H9 (cell line): Measurements from ENCODE around the gene FBXO38. TPM values are rescaled to one million over a fixed set of nuclear protein-coding genes. Genes with fewer than 3 reads are reported as not detected.

ENCODE experiments used
- DNase-seq: peaks from one replicate; pipeline ENCODE4 v3.0.0-alpha.2; 2017
- H2AFZ ChIP-seq: one replicate; pipeline ENCODE4 v1.6.1; 2013; ENCODE audit warnings: mild to moderate bottlenecking, low read length, control low read depth, moderate library complexity
- H2AK5ac ChIP-seq: 2 replicates; pipeline ENCODE4 v1.6.1; 2013; ENCODE audit warnings: low read length, control low read depth, mixed read lengths; ENCODE audit not compliant: insufficient read length
- H2BK120ac ChIP-seq: one replicate; pipeline ENCODE4 v1.6.1; 2013; ENCODE audit warnings: low read depth, mild to moderate bottlenecking, low read length, control low read depth, inconsistent platforms; ENCODE audit not compliant: poor library complexity, severe bottlenecking
- H2BK12ac ChIP-seq: 2 replicates; pipeline ENCODE4 v1.6.1; 2013; ENCODE audit warnings: low read length, control low read depth, mixed read lengths, low read depth; ENCODE audit not compliant: insufficient read length
- H2BK15ac ChIP-seq: 2 replicates; pipeline ENCODE4 v1.6.1; 2013; ENCODE audit warnings: low read depth, low read length, control low read depth
- H2BK20ac ChIP-seq: one replicate; pipeline ENCODE4 v1.6.1; 2013; ENCODE audit warnings: low read depth, mild to moderate bottlenecking, low read length, control low read depth, inconsistent platforms; ENCODE audit not compliant: poor library complexity, severe bottlenecking
- H2BK5ac ChIP-seq: 2 replicates; pipeline ENCODE4 v1.6.1; 2013; ENCODE audit warnings: low read length, control low read depth, mixed read lengths; ENCODE audit not compliant: insufficient read length
- H3K14ac ChIP-seq: 2 replicates; pipeline ENCODE4 v1.6.1; 2013; ENCODE audit warnings: low read length, control low read depth; ENCODE audit not compliant: insufficient read depth
- H3K18ac ChIP-seq: 2 replicates; pipeline ENCODE4 v1.6.1; 2013; ENCODE audit warnings: low read depth, mild to moderate bottlenecking, mixed read lengths, low read length, control low read depth; ENCODE audit not compliant: insufficient read length
- H3K23ac ChIP-seq: 2 replicates; pipeline ENCODE4 v1.6.1; 2013; ENCODE audit warnings: low read length, control low read depth, mixed read lengths, low read depth; ENCODE audit not compliant: insufficient read length
- H3K23me2 ChIP-seq: 2 replicates; pipeline ENCODE4 v1.6.1; 2013; ENCODE audit warnings: low read depth, mild to moderate bottlenecking, mixed read lengths, low read length, control low read depth; ENCODE audit not compliant: insufficient read length, poor library complexity, severe bottlenecking
- H3K27ac ChIP-seq: 2 replicates; pipeline ENCODE4 v1.5.1; 2013; ENCODE audit warnings: low read length, control low read depth, mixed read lengths, low read depth; ENCODE audit not compliant: insufficient read length
- H3K27me3 ChIP-seq: 2 replicates; pipeline ENCODE4 v1.6.1; 2013; ENCODE audit warnings: low read length, control low read depth, inconsistent platforms; ENCODE audit not compliant: insufficient read depth
- H3K4ac ChIP-seq: 2 replicates; pipeline ENCODE4 v1.6.1; 2013; ENCODE audit warnings: low read depth, mild to moderate bottlenecking, control low read depth, inconsistent platforms, low read length, moderate library complexity
- H3K4me1 ChIP-seq: 2 replicates; pipeline ENCODE4 v1.6.1; 2013; ENCODE audit warnings: low read length, control low read depth, inconsistent platforms; ENCODE audit not compliant: insufficient read depth
- H3K4me2 ChIP-seq: 2 replicates; pipeline ENCODE4 v1.6.1; 2013; ENCODE audit warnings: low read length, control low read depth, mixed read lengths; ENCODE audit not compliant: insufficient read length, insufficient read depth
- H3K56ac ChIP-seq: 2 replicates; pipeline ENCODE4 v1.6.1; 2013; ENCODE audit warnings: low read depth, mild to moderate bottlenecking, mixed read lengths, low read length, control low read depth; ENCODE audit not compliant: insufficient read length
- H3K79me1 ChIP-seq: 2 replicates; pipeline ENCODE4 v1.6.1; 2013; ENCODE audit warnings: low read depth, mild to moderate bottlenecking, moderate library complexity, low read length, control low read depth, inconsistent platforms; ENCODE audit not compliant: insufficient read depth, poor library complexity, severe bottlenecking
- H3K79me2 ChIP-seq: 2 replicates; pipeline ENCODE4 v1.6.1; 2013; ENCODE audit warnings: low read length, control low read depth, inconsistent platforms; ENCODE audit not compliant: insufficient read depth
- H3K9ac ChIP-seq: 2 replicates; pipeline ENCODE4 v1.6.1; 2013; ENCODE audit warnings: low read length, control low read depth, mixed read lengths; ENCODE audit not compliant: insufficient read length; ENCODE audit errors: extremely low read depth
- H3K9me3 ChIP-seq: one replicate; pipeline ENCODE4 v1.6.1; 2013; ENCODE audit warnings: low read depth, low read length, inconsistent platforms; ENCODE audit not compliant: control insufficient read depth
- H3T11ph ChIP-seq: one replicate; pipeline ENCODE4 v1.6.1; 2013; ENCODE audit warnings: mild to moderate bottlenecking, low read length, control low read depth, inconsistent platforms
- H4K20me1 ChIP-seq: one replicate; pipeline ENCODE4 v1.6.1; 2013; ENCODE audit not compliant: control insufficient read depth, insufficient read length, insufficient read depth
- H4K5ac ChIP-seq: 2 replicates; pipeline ENCODE4 v1.6.1; 2013; ENCODE audit warnings: low read depth, mild to moderate bottlenecking, mixed read lengths, low read length, control low read depth; ENCODE audit not compliant: insufficient read length
- H4K8ac ChIP-seq: replicated peaks from 2 replicates; pipeline ENCODE4 v1.6.1; 2013; ENCODE audit warnings: low read length, control low read depth, mixed read lengths, low read depth; ENCODE audit not compliant: insufficient read length
- H4K91ac ChIP-seq: 2 replicates; pipeline ENCODE4 v1.6.1; 2013; ENCODE audit warnings: low read depth, mild to moderate bottlenecking, moderate library complexity, mixed read lengths, low read length, control low read depth; ENCODE audit not compliant: insufficient read length
- H3K27ac Mint-ChIP-seq, 3 experiments: 2 replicates in 2 of 3; 3 replicates in 1 of 3; pipeline ENCODE4 v1.8.0; 2020 to 2021; ENCODE audit warnings: mixed read lengths in 3 of 3, mild to moderate bottlenecking in 1 of 3, moderate library complexity in 1 of 3
- H3K27me3 Mint-ChIP-seq: 2 replicates; pipeline ENCODE4 v1.8.0; 2021; ENCODE audit warnings: low read depth, mild to moderate bottlenecking, moderate library complexity, mixed read lengths
- H3K36me3 Mint-ChIP-seq, 3 experiments: 2 replicates in 2 of 3; 3 replicates in 1 of 3; pipeline ENCODE4 v1.8.0; 2020 to 2021; ENCODE audit warnings: low read depth in 3 of 3, mixed read lengths in 3 of 3; ENCODE audit not compliant: insufficient read depth in 1 of 3
- H3K4me1 Mint-ChIP-seq, 2 experiments: 2 replicates each; pipeline ENCODE4 v1.8.0; 2020; ENCODE audit warnings: mixed read lengths in 2 of 2
- H3K4me3 Mint-ChIP-seq, 2 experiments: 2 replicates in 1 of 2; 3 replicates in 1 of 2; pipeline ENCODE4 v1.8.0; 2020 to 2021; ENCODE audit warnings: mild to moderate bottlenecking in 2 of 2, mixed read lengths in 2 of 2, moderate library complexity in 1 of 2
- H3K9me3 Mint-ChIP-seq, 2 experiments: 2 replicates in 1 of 2; 3 replicates in 1 of 2; pipeline ENCODE4 v1.8.0; 2020; ENCODE audit warnings: mild to moderate bottlenecking in 2 of 2, mixed read lengths in 2 of 2, moderate library complexity in 1 of 2
- WGBS: extraction: QIAGEN DNeasy Blood & Tissue Kit; methylation state at CpG from one replicate; pipeline ENCODE4 v1.1.7; 2013; ENCODE audit warnings: missing lambda C conversion rate, low lambda C conversion rate, mixed read lengths; ENCODE audit not compliant: insufficient read length; ENCODE audit errors: extremely low coverage; 5-methylcytosine and 5-hydroxymethylcytosine counted together
- total RNA-seq: library from RNA; stranded (reverse); gene quantifications from 2 replicates; pipeline ENCODE4 v1.2.1, GENCODE V29; 2021
- TF ChIP-seq, protein P1 (sequence below): fragments of 200-600 bp; sonication (generic); conservative IDR thresholded peaks from 3 replicates; pipeline ENCODE4 v1.8.0; 2021; ENCODE audit warnings: antibody characterized with exemption, mild to moderate bottlenecking

FBXO38 gene
- total RNA-seq, 1 experiment from 2014 or later, result 34.6 TPM

DNA sequence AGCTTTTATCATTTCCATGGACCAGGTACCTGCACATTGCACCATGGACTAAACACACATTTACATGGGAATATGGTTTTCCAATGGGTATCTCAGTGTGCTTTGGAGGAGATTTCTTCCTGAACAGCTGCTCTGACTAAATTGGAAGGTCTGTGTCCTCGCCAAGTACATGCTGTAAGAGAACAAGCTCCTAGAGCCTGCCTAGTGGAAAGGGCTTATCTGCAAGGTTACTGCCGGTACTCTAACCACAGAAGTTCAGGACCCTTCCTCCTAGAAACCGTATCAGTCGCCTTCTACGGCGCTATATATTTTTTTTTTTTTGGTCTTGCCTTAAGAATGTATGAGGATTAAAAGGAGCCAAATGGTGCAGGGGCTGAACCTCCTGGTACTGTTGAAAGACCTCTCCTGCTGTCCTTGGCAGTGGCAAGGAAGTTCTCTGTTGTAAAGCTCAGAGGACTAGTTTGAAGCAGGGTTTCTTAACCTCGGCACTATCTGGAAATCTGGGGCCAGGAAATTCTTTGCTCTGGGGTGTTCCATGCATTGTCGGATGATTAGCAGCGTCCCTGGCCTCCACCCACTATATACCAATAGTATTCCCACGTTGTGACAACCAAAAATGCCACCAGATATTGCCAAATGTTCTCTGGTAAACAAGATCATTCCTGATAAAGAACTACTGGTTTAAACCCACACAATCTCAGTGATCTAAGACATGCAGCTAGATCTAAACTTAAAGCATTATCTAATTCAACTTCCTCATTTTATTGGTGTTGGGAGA is 107.4 kb downstream of the FBXO38 start:
- Histone ChIP-seq H4K5ac (no peak overlapping the region), H3K23ac (no peak overlapping the region), H2BK15ac (no peak overlapping the region), H3K14ac (no peak overlapping the region), H2AFZ (no peak overlapping the region), H3K4me1 (no peaks in the 10 kb centered on the region), H3K27me3 (no peaks in the 10 kb centered on the region; the same call in 1 of the 2 replicates), H2BK5ac (no peak overlapping the region), H3K9ac (no peak overlapping the region), H3T11ph (no peak overlapping the region), H2BK12ac (no peak overlapping the region), H3K27ac (no peak overlapping the region), H4K8ac (no peak overlapping the region), H4K20me1 (no peaks in the 10 kb centered on the region), H3K9me3 (no peaks in the 10 kb centered on the region), H3K56ac (no peak overlapping the region), H3K18ac (no peak overlapping the region), H4K91ac (no peak overlapping the region), H3K4me2 (no peak overlapping the region), H3K79me1 (no peaks in the 10 kb centered on the region), H2BK20ac (no peak overlapping the region), H2BK120ac (no peak overlapping the region), H2AK5ac (no peak overlapping the region), H3K4ac (no peak overlapping the region), H3K23me2 (no peaks in the 10 kb centered on the region), H3K79me2 (no peaks in the 10 kb centered on the region)
- no peaks in the 10 kb centered on the region for H3K36me3 Mint-ChIP-seq
- TF ChIP-seq, protein P1, sequence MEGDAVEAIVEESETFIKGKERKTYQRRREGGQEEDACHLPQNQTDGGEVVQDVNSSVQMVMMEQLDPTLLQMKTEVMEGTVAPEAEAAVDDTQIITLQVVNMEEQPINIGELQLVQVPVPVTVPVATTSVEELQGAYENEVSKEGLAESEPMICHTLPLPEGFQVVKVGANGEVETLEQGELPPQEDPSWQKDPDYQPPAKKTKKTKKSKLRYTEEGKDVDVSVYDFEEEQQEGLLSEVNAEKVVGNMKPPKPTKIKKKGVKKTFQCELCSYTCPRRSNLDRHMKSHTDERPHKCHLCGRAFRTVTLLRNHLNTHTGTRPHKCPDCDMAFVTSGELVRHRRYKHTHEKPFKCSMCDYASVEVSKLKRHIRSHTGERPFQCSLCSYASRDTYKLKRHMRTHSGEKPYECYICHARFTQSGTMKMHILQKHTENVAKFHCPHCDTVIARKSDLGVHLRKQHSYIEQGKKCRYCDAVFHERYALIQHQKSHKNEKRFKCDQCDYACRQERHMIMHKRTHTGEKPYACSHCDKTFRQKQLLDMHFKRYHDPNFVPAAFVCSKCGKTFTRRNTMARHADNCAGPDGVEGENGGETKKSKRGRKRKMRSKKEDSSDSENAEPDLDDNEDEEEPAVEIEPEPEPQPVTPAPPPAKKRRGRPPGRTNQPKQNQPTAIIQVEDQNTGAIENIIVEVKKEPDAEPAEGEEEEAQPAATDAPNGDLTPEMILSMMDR, result no peak
- H3K27me3 Mint-ChIP-seq, result peaks cover 70% of the 10 kb centered on the region
- no peak for DNase-seq
- no peaks in the 10 kb centered on the region for H3K4me1 Mint-ChIP-seq
- H3K9me3 Mint-ChIP-seq, result no peaks in the 10 kb centered on the region
- no CpG with 5 or more reads among the region's 10 CpGs for WGBS
- H3K27ac Mint-ChIP-seq, result no peak overlapping the region; a peak in 1 of 7 replicates
- H3K4me3 Mint-ChIP-seq, result no peak overlapping the region
